ENCODE results near the gene TOR2A. TPM values are rescaled to one million over a fixed set of nuclear protein-coding genes. Genes with fewer than 3 reads are reported as not detected.

The TOR2A gene
- total and polyA plus RNA-seq, 8 donors, result 5.0 to 87.8 (median 11.1) TPM

GRCh38 chr9:127742435-127743088 lies 7.5 kb upstream of the TOR2A start:
- intact Hi-C loops (cut with DNase I; ENCODE audit: low total_unique reads), result no loop called here
- H3K4me3 ChIP-seq, result peak overlapping the region in 3 of 4 donors; percentile 16 to 24 (median 17)
- H3K27ac ChIP-seq, result peak overlapping the region in 4 of 5 donors; percentile 5 to 46 (median 36)
- peaks cover 11 to 31% (median 20%) of the 10 kb centered on the region in 4 donors for H3K4me1 ChIP-seq
- H3K36me3 ChIP-seq, result peaks cover 6 to 62% (median 40%) of the 10 kb centered on the region in 4 donors
- peaks cover 0 to 29% (median 11%) of the 10 kb centered on the region in 3 donors for H3K27me3 ChIP-seq
- H3K9me3 ChIP-seq, result no peaks in the 10 kb centered on the region
- TF ChIP-seq EP300 (IDR thresholded peaks at IDR 0.05), result no peak
- no peak for TF ChIP-seq POLR2A (IDR thresholded peaks at IDR 0.05)
- TF ChIP-seq CTCF (IDR thresholded peaks at IDR 0.05), result no peak
- no peak for TF ChIP-seq POLR2AphosphoS5 (IDR thresholded peaks at IDR 0.05)
- DNase-seq, result peak; percentile 32 to 89
- 26 to 59% (median 37%) methylated on average over 26 to 33 of the region's 33 CpGs for WGBS, 5 donors

GRCh38 chr9:127741831-127742434 lies 6.8 kb upstream of the TOR2A start:
- H3K4me3 ChIP-seq, result peak overlapping the region in 3 of 4 donors; percentile 16 to 24 (median 17)
- peaks cover 11 to 31% (median 20%) of the 10 kb centered on the region in 4 donors for H3K4me1 ChIP-seq
- whole genome bisulfite sequencing, 5 donors, result 25 to 57% (median 31%) methylated on average over 25 to 38 of the region's 38 CpGs
- H3K27me3 ChIP-seq, result peaks cover 0 to 24% (median 11%) of the 10 kb centered on the region in 3 donors
- intact Hi-C loops (cut with DNase I; ENCODE audit: low total_unique reads), result no loop called here
- DNase-seq, result peak; percentile 62 to 82
- TF ChIP-seq EP300 (IDR thresholded peaks at IDR 0.05), result no peak
- TF ChIP-seq POLR2A (IDR thresholded peaks at IDR 0.05), result no peak
- no peak for TF ChIP-seq POLR2AphosphoS5 (IDR thresholded peaks at IDR 0.05)
- no peak for TF ChIP-seq CTCF (IDR thresholded peaks at IDR 0.05)
- H3K36me3 ChIP-seq, result peaks cover 6 to 56% (median 38%) of the 10 kb centered on the region in 4 donors
- H3K9me3 ChIP-seq, result no peaks in the 10 kb centered on the region
- H3K27ac ChIP-seq, result peak overlapping the region in 3 of 5 donors; percentile 20 to 46 (median 34)

- no peak for TF ChIP-seq POLR2A (IDR thresholded peaks at IDR 0.05)
- no peak for TF ChIP-seq EP300 (IDR thresholded peaks at IDR 0.05)
- no peak for TF ChIP-seq CTCF (IDR thresholded peaks at IDR 0.05)
- TF ChIP-seq POLR2AphosphoS5 (IDR thresholded peaks at IDR 0.05), result no peak
- peaks cover 6 to 45% (median 29%) of the 10 kb centered on the region in 4 donors for H3K36me3 ChIP-seq
- H3K9me3 ChIP-seq, result no peaks in the 10 kb centered on the region
- H3K27me3 ChIP-seq, result peaks cover 0 to 23% (median 11%) of the 10 kb centered on the region in 3 donors
- H3K27ac ChIP-seq, result peak overlapping the region in 4 of 5 donors; percentile 28 to 66 (median 58)
- 79 to 84% (median 84%) methylated on average over 12 to 19 of the region's 19 CpGs for WGBS, 5 donors
- DNase-seq, result no peak
- intact Hi-C loops (cut with DNase I; ENCODE audit: low total_unique reads), result loop anchor here (5.0 kb wide), 1 partner anchor 43 kb away; no protein-coding TSS in a partner anchor
- no peak overlapping the region for H3K4me3 ChIP-seq
- peaks cover 11 to 38% (median 28%) of the 10 kb centered on the region in 4 donors for H3K4me1 ChIP-seq
Observed at GRCh38 chr9:127739614-127740330, 4.7 kb upstream of the TOR2A start.

GRCh38 chr9:127738666-127739065 lies 3.6 kb upstream of the TOR2A start:
- Histone ChIP-seq H3K9me3 (no peaks in the 10 kb centered on the region), H3K4me1 (peaks cover 18 to 48% (median 37%) of the 10 kb centered on the region in 4 donors), H3K36me3 (peaks cover 6 to 38% (median 26%) of the 10 kb centered on the region in 4 donors), H3K27ac (no peak overlapping the region), H3K4me3 (no peak overlapping the region), H3K27me3 (peaks cover 0 to 21% (median 11%) of the 10 kb centered on the region in 3 donors)
- 79 to 92% (median 89%) methylated on average over 5 to 13 of the region's 13 CpGs for WGBS, 5 donors
- intact Hi-C loops (cut with DNase I; ENCODE audit: low total_unique reads), result loop anchor here (5.0 kb wide), 1 partner anchor 44 kb away; no protein-coding TSS in a partner anchor
- DNase-seq, result no peak
- no peak for TF ChIP-seq CTCF (IDR thresholded peaks at IDR 0.05)
- no peak for TF ChIP-seq EP300 (IDR thresholded peaks at IDR 0.05)
- TF ChIP-seq POLR2AphosphoS5 (IDR thresholded peaks at IDR 0.05), result no peak
- no peak for TF ChIP-seq POLR2A (IDR thresholded peaks at IDR 0.05)
